ENCODE results near the gene IL1RL1. TPM values are rescaled to one million over a fixed set of nuclear protein-coding genes. Genes with fewer than 3 reads are reported as not detected.

IL1RL1 gene
- total RNA-seq, 1 donor from 2014 or later: not detected

DNA sequence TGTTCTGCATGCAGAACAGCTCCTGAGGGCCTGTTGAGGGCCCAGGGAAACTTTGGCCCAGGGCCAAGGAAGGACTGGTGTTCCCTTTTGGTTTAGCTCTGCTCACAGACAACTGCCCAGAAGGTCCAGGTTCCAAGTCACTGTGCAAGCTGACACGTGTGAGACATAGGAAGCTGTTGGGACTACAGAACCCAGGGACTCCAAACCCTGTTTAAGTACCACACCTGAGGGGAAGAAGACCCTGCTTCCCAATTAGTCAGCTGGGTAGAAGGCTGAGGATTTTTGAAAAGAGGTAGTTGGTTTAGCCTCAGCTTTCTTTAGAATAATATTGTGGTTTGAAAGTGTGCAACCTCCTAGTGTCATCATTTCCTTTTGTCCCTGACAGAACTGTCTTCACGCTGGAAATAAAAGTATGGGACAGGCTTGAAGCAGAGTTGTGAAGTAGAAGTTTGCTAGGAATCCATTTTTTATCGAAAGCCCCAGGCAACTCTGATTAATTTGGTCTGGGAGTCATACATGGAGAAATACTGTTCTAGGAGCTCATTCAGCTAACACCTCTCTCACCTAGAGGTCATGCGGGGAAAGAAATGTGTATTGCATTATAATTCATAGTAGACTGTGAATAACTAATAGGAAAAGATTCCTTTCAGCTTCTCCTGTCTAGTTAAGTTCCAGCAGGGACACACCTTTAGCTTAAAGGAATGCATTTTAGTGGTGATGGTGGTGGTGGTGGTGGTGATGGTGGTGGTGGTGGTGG, 19.9 kb upstream of the IL1RL1 start:
- no peaks in the 10 kb centered on the region for H3K4me1 Mint-ChIP-seq
- H3K4me3 Mint-ChIP-seq: no peak overlapping the region
- H3K36me3 Mint-ChIP-seq (ENCODE audit: low read depth): no peaks in the 10 kb centered on the region
- TF ChIP-seq, protein P1, sequence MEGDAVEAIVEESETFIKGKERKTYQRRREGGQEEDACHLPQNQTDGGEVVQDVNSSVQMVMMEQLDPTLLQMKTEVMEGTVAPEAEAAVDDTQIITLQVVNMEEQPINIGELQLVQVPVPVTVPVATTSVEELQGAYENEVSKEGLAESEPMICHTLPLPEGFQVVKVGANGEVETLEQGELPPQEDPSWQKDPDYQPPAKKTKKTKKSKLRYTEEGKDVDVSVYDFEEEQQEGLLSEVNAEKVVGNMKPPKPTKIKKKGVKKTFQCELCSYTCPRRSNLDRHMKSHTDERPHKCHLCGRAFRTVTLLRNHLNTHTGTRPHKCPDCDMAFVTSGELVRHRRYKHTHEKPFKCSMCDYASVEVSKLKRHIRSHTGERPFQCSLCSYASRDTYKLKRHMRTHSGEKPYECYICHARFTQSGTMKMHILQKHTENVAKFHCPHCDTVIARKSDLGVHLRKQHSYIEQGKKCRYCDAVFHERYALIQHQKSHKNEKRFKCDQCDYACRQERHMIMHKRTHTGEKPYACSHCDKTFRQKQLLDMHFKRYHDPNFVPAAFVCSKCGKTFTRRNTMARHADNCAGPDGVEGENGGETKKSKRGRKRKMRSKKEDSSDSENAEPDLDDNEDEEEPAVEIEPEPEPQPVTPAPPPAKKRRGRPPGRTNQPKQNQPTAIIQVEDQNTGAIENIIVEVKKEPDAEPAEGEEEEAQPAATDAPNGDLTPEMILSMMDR (conservative IDR thresholded peaks at IDR 0.05): no peak
- H3K27ac Mint-ChIP-seq (ENCODE audit: unreplicated experiment): no peak overlapping the region
- H3K27me3 Mint-ChIP-seq (ENCODE audit: low read depth): peaks cover 24% of the 10 kb centered on the region
- no peaks in the 10 kb centered on the region for H3K9me3 Mint-ChIP-seq
- no peak for DNase-seq (ENCODE audit: low read depth, low spot score)

DNA sequence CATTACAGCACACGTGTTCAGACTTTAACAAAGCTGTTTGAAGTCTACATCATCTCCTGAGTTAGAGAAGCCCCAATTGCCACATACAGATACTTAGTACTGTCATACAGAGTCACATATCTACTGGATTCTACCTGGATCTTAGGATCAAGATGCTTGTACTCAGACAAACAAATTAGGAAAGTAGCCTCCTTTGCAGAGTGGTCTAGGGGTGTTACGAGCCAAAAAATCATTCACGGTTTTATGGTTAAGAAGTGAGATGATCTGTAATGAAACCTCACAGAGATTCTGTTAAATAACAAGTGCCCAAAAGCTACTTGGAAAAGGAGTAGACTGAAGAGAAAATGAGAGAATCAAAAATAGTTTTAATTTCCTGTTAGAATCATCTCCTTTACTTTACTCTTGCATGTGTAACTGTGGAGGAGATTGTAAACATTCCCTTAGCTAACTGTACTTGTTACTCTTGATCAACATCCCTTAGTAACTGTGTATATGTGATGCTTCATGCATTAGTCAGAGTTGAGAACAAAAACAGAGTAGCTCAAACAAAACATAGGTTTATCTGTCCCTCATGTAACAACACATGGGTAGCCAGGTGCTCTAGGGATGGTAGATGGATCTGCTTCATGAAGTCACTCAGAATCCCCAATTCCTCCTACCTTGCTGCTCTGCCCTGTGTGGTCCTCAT, 16.4 kb upstream of the IL1RL1 start:
- TF ChIP-seq, protein P1 (conservative IDR thresholded peaks at IDR 0.05): no peak
- Mint-ChIP-seq H3K36me3 (ENCODE audit: low read depth) (no peaks in the 10 kb centered on the region), H3K4me1 (no peaks in the 10 kb centered on the region), H3K27me3 (ENCODE audit: low read depth) (peaks cover 41% of the 10 kb centered on the region), H3K4me3 (no peak overlapping the region), H3K27ac (ENCODE audit: unreplicated experiment) (no peak overlapping the region), H3K9me3 (no peaks in the 10 kb centered on the region)
- DNase-seq (ENCODE audit: low read depth, low spot score): no peak

DNA sequence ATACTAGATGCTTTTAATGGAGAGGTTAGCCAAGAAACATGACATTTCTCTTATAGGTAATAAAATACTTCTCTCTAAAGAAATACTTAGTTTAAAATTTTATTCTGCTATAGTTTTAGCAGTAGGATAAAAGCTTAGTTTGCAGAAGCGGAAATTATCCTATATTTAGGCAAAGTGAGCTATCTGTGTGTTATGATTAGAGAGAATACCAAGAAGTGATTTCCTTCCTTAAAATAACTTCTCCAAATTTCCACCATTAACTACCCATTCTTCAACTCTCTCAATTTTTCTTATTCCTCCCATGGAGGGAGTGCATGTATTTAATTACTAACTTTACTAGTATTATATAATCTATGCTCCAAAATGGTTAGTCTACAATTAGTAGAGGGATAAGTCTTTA, 15.8 kb upstream of the IL1RL1 start:
- no peak overlapping the region for H3K4me3 Mint-ChIP-seq
- TF ChIP-seq, protein P1 (conservative IDR thresholded peaks at IDR 0.05): no peak
- no peak overlapping the region for H3K27ac Mint-ChIP-seq (ENCODE audit: unreplicated experiment)
- H3K36me3 Mint-ChIP-seq (ENCODE audit: low read depth): no peaks in the 10 kb centered on the region
- peaks cover 45% of the 10 kb centered on the region for H3K27me3 Mint-ChIP-seq (ENCODE audit: low read depth)
- no peak for DNase-seq (ENCODE audit: low read depth, low spot score)
- H3K4me1 Mint-ChIP-seq: no peaks in the 10 kb centered on the region
- H3K9me3 Mint-ChIP-seq: no peaks in the 10 kb centered on the region

DNA sequence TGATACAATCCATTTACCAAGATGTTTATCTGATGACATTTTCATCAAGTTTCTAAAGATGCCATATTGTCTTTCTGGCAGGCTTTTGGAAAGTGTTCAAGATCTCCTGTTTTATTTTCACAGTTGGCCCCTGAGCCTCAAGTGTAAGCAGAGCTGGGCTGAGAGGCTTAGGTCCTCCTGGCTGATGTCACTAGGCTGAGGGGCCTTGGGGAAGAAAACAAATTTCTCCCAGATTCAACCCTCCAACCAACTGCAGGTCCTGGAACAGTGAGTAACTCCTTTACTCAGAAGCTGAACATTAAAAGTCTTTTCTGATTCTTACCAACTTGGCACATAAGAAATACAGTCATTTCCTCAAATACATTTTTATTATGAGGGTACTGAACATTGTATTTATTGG, 14.9 kb upstream of the IL1RL1 start:
- H3K9me3 Mint-ChIP-seq: no peaks in the 10 kb centered on the region
- TF ChIP-seq, protein P1 (conservative IDR thresholded peaks at IDR 0.05): no peak
- no peaks in the 10 kb centered on the region for H3K4me1 Mint-ChIP-seq
- peaks cover 49% of the 10 kb centered on the region for H3K27me3 Mint-ChIP-seq (ENCODE audit: low read depth)
- H3K4me3 Mint-ChIP-seq: no peak overlapping the region
- no peak for DNase-seq (ENCODE audit: low read depth, low spot score)
- no peak overlapping the region for H3K27ac Mint-ChIP-seq (ENCODE audit: unreplicated experiment)
- H3K36me3 Mint-ChIP-seq (ENCODE audit: low read depth): no peaks in the 10 kb centered on the region

DNA sequence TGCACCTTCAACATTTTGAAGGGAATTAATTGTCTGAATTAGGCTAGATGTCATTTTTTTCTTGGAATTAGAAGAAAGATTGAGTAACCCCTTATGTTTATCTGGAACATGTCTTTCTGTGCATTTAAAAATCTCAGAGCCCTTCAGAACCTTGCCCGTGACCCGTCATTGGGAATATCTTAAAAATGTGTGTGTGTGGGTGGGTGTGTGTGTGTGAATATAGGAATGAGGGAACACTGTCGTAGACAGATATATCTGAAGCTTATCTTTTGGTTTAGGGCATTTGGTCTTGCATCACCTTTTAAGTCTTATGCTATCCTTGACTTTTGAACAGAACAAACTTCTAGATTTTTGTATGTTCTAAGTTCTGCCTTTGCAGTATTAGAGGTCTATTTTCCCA, 13.5 kb upstream of the IL1RL1 start:
- no peak for DNase-seq (ENCODE audit: low read depth, low spot score)
- Mint-ChIP-seq H3K4me1 (no peaks in the 10 kb centered on the region), H3K27ac (ENCODE audit: unreplicated experiment) (no peak overlapping the region), H3K27me3 (ENCODE audit: low read depth) (peaks cover 47% of the 10 kb centered on the region), H3K36me3 (ENCODE audit: low read depth) (no peaks in the 10 kb centered on the region), H3K9me3 (no peaks in the 10 kb centered on the region), H3K4me3 (no peak overlapping the region)
- TF ChIP-seq, protein P1 (conservative IDR thresholded peaks at IDR 0.05): no peak
